SK-N-SH treated with all-trans-retinoic acid at 6 μM for 48 hours (cell line): ENCODE measurements around the gene SCN8A.

Experiments
- ATAC-seq: fragments of 200-7000 bp; cut with Tn5 transposase; 3 replicates; pipeline ENCODE4 v1.9.1; 2020; ENCODE audit warnings: mild to moderate bottlenecking, moderate library complexity
- ARNTL ChIP-seq: fragments of 450-650 bp; formaldehyde crosslinking; IDR thresholded peaks from 2 replicates; pipeline ENCODE4 v1.5.0; 2020; ENCODE audit warnings: low read depth, mild to moderate bottlenecking, moderate library complexity, borderline replicate concordance
- BACH2 ChIP-seq: fragments of 250-450 bp; sonication (Bioruptor Pico); IDR thresholded peaks from 2 replicates; pipeline ENCODE4 v1.9.0; 2021; ENCODE audit warnings: mild to moderate bottlenecking, borderline replicate concordance
- CREB5 ChIP-seq: fragments of 250-450 bp; sonication (Bioruptor Pico); IDR thresholded peaks from 2 replicates; pipeline ENCODE4 v1.5.1; 2020; ENCODE audit warnings: low read depth, mild to moderate bottlenecking, moderate library complexity
- CSDC2 ChIP-seq: fragments of 250-450 bp; sonication (Bioruptor Pico); IDR thresholded peaks from 2 replicates; pipeline ENCODE4 v1.5.0; 2020; ENCODE audit warnings: mild to moderate bottlenecking, moderate library complexity
- CSRNP3 ChIP-seq: fragments of 250-450 bp; sonication (Bioruptor Pico); IDR thresholded peaks from 2 replicates; pipeline ENCODE4 v1.5.1; 2021; ENCODE audit warnings: mild to moderate bottlenecking, moderate library complexity
- GLIS3 ChIP-seq: fragments of 250-450 bp; sonication (Bioruptor Pico); IDR thresholded peaks from 2 replicates; pipeline ENCODE4 v1.5.0; 2020; ENCODE audit warnings: mild to moderate bottlenecking, moderate library complexity
- ISL1 ChIP-seq: fragments of 250-450 bp; sonication (Bioruptor Pico); IDR thresholded peaks from 2 replicates; pipeline ENCODE4 v2.1.2; 2022; ENCODE audit warnings: mild to moderate bottlenecking, moderate library complexity
- PATZ1 ChIP-seq: fragments of 250-450 bp; sonication (Bioruptor Pico); IDR thresholded peaks from 2 replicates; pipeline ENCODE4 v1.8.0; 2020; ENCODE audit warnings: mild to moderate bottlenecking, moderate library complexity, borderline replicate concordance
- POU6F1 ChIP-seq: fragments of 250-450 bp; sonication (Bioruptor Pico); IDR thresholded peaks from 2 replicates; pipeline ENCODE4 v1.8.0; 2021; ENCODE audit warnings: low read depth, mild to moderate bottlenecking, moderate library complexity, borderline replicate concordance
- PPARA ChIP-seq: fragments of 250-450 bp; sonication (Bioruptor Pico); IDR thresholded peaks from 2 replicates; pipeline ENCODE4 v1.5.0; 2020; ENCODE audit warnings: mild to moderate bottlenecking, borderline replicate concordance
- RARB ChIP-seq: fragments of 250-450 bp; sonication (Bioruptor Pico); IDR thresholded peaks from 2 replicates; pipeline ENCODE4 v1.8.0; 2021; ENCODE audit warnings: mild to moderate bottlenecking, moderate library complexity
- SNAI2 ChIP-seq: fragments of 250-450 bp; sonication (Bioruptor Pico); IDR thresholded peaks from 2 replicates; pipeline ENCODE4 v1.5.0; 2020; ENCODE audit warnings: mild to moderate bottlenecking, moderate library complexity
- TCF4 ChIP-seq: fragments of 250-450 bp; sonication (Bioruptor Pico); IDR thresholded peaks from 2 replicates; pipeline ENCODE4 v1.8.0; 2021; ENCODE audit warnings: mild to moderate bottlenecking, moderate library complexity, borderline replicate concordance
- TOX ChIP-seq: fragments of 250-450 bp; sonication (Bioruptor Pico); IDR thresholded peaks from 2 replicates; pipeline ENCODE4 v1.8.0; 2021; ENCODE audit warnings: mild to moderate bottlenecking, moderate library complexity, borderline replicate concordance
- TSHZ2 ChIP-seq: fragments of 250-450 bp; sonication (Bioruptor Pico); IDR thresholded peaks from 2 replicates; pipeline ENCODE4 v1.5.0; 2020; ENCODE audit warnings: mild to moderate bottlenecking, moderate library complexity
- ZC3H10 ChIP-seq: fragments of 250-450 bp; sonication (Bioruptor Pico); IDR thresholded peaks from 2 replicates; pipeline ENCODE4 v1.5.1; 2021; ENCODE audit warnings: mild to moderate bottlenecking, moderate library complexity
- ZFP3 ChIP-seq: fragments of 250-450 bp; sonication (Bioruptor Pico); IDR thresholded peaks from 2 replicates; pipeline ENCODE4 v1.5.0; 2020; ENCODE audit warnings: mild to moderate bottlenecking, moderate library complexity
- ZFP30 ChIP-seq: fragments of 450-650 bp; formaldehyde crosslinking; IDR thresholded peaks from 2 replicates; pipeline ENCODE4 v1.5.0; 2022; ENCODE audit warnings: mild to moderate bottlenecking, moderate library complexity
- ZNF565 ChIP-seq: fragments of 450-650 bp; formaldehyde crosslinking; conservative IDR thresholded peaks from 2 replicates; pipeline ENCODE4 v1.5.0; 2020; ENCODE audit warnings: low read depth, mild to moderate bottlenecking, moderate library complexity

Gene SCN8A

GRCh38 chr12:51833448-51834227, 242.6 kb downstream of the SCN8A start (continued):
- TF ChIP-seq PPARA (CRISPR knock-in tag) (no peak), ZFP3 (CRISPR knock-in tag) (no peak)

- no peak for ATAC-seq
- TF ChIP-seq ARNTL (CRISPR knock-in tag), result no peak
Measured at GRCh38 chr12:51834411-51834810, 243.4 kb downstream of the SCN8A start.

GRCh38 chr12:51836041-51836826, 245.2 kb downstream of the SCN8A start:
- no peak for ATAC-seq
- no peak for TF ChIP-seq RARB
- no peak for TF ChIP-seq ARNTL (CRISPR knock-in tag)
- no peak for TF ChIP-seq ISL1 (CRISPR knock-in tag)
- no peak for TF ChIP-seq PPARA (CRISPR knock-in tag)
- no peak for TF ChIP-seq ZC3H10 (CRISPR knock-in tag)
- no peak for TF ChIP-seq SNAI2
- no peak for TF ChIP-seq PATZ1 (CRISPR knock-in tag)

- TF ChIP-seq TCF4 (no peak), CSDC2 (CRISPR knock-in tag) (no peak), RARB (no peak), ISL1 (CRISPR knock-in tag) (no peak)
- no peak for ATAC-seq
Measured at GRCh38 chr12:51836827-51837173, 245.8 kb downstream of the SCN8A start.

GRCh38 chr12:51837286-51837685, 246.3 kb downstream of the SCN8A start:
- no peak for ATAC-seq
- no peak for TF ChIP-seq ZNF565 (CRISPR knock-in tag)
- no peak for TF ChIP-seq ARNTL (CRISPR knock-in tag)
- no peak for TF ChIP-seq TSHZ2
- no peak for TF ChIP-seq ZFP3 (CRISPR knock-in tag)
- no peak for TF ChIP-seq CSRNP3 (CRISPR knock-in tag)

GRCh38 chr12:51838036-51838435, 247.0 kb downstream of the SCN8A start:
- no peak for ATAC-seq
- TF ChIP-seq BACH2 (CRISPR knock-in tag) (no peak), CSDC2 (CRISPR knock-in tag) (no peak), ZNF565 (CRISPR knock-in tag) (no peak), CREB5 (CRISPR knock-in tag) (no peak), GLIS3 (no peak), PATZ1 (CRISPR knock-in tag) (no peak), POU6F1 (CRISPR knock-in tag) (no peak), PPARA (CRISPR knock-in tag) (no peak), ZFP30 (CRISPR knock-in tag) (no peak), ZFP3 (CRISPR knock-in tag) (no peak), TCF4 (no peak), ARNTL (CRISPR knock-in tag) (no peak), TOX (CRISPR knock-in tag) (no peak)
